Type B pancreatic cell (in vitro differentiated cells): Measurements from ENCODE around the gene RNF220. TPM values are rescaled to one million over a fixed set of nuclear protein-coding genes. Genes with fewer than 3 reads are reported as not detected.
A peak's percentile ranks its signal among the peaks of the same experiment; 100 is the strongest.

ENCODE experiments used
- DNase-seq: peaks from one replicate; pipeline ENCODE4 v3.0.0; 2021; ENCODE audit warnings: mixed read lengths; ENCODE audit not compliant: unreplicated experiment; ENCODE audit errors: extremely low spot score
- H3K27ac Mint-ChIP-seq: 2 replicates; pipeline ENCODE4 v1.8.0; 2021; ENCODE audit warnings: mild to moderate bottlenecking, mixed read lengths
- H3K27me3 Mint-ChIP-seq: 2 replicates; pipeline ENCODE4 v1.8.0; 2021; ENCODE audit warnings: mixed read lengths
- H3K36me3 Mint-ChIP-seq: 2 replicates; pipeline ENCODE4 v1.8.0; 2021; ENCODE audit warnings: mixed read lengths
- H3K4me1 Mint-ChIP-seq: one replicate; pipeline ENCODE4 v1.8.0; 2021; ENCODE audit warnings: mixed read lengths; ENCODE audit not compliant: unreplicated experiment
- H3K4me3 Mint-ChIP-seq: 2 replicates; pipeline ENCODE4 v1.8.0; 2021; ENCODE audit warnings: mild to moderate bottlenecking, mixed read lengths
- H3K9me3 Mint-ChIP-seq: 2 replicates; pipeline ENCODE4 v1.8.0; 2021; ENCODE audit warnings: mixed read lengths
- total RNA-seq: library from RNA; stranded (reverse); gene quantifications from 2 replicates; pipeline ENCODE4 v1.2.1, GENCODE V29; 2021; ENCODE audit warnings: low replicate concordance
- TF ChIP-seq, protein P1 (sequence below): fragments of 200-600 bp; sonication (generic); conservative IDR thresholded peaks from 2 replicates; pipeline ENCODE4 v1.5.0; 2021; ENCODE audit warnings: antibody characterized with exemption, mild to moderate bottlenecking

RNF220 gene
- total RNA-seq, 1 donor from 2014 or later, result 87.1 TPM

DNA sequence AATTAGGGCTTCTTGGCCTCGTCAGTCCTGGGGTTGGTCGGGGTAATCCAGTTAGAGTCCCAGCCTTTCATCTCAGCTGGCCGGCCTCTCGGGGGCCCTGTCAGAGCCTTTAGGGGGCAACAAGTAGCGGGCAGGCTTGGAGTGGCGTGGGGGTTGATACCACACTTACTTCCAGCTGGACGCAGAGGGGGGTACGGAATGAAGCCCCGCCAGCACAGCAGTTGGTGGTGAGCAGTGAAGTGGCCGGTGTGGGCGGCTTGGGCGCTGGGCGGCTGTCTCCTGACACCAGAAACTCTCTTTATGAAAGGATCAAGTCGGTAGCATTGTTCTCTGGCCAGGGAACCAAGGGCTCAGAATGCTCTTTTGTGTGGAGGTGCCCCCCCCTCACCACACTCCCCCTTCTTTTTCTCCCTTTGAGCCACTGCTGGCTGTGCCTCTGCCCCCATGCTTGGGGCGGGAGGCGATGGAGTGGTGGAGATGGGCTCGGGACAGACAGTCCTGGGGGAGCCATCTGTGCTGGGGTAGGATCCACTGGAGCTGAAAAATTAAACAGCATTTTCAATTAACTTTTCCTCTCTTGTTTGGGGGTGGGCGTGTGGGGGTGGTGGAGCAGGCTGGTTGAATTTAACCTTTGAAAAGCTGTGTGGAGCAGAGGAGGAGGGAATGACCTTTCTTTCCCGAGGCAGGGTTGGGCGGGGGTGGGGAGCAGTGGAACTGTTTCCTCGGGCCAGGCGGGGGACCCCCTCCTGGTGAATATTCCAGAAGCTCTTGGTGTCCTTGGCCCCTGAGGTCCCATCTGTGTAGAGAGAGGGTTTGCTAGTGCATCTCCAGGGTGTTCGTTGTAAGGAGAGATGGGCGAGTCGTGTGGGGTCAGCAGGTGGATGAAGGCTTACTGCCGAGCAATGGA, 102.7 kb downstream of the RNF220 start:
- H3K9me3 Mint-ChIP-seq, result no peaks in the 10 kb centered on the region
- DNase-seq, result no peak
- peak overlapping the region; percentile 28 for H3K4me3 Mint-ChIP-seq
- H3K4me1 Mint-ChIP-seq, result peaks cover 46% of the 10 kb centered on the region
- H3K27me3 Mint-ChIP-seq, result peaks cover 44% of the 10 kb centered on the region
- no peak overlapping the region for H3K27ac Mint-ChIP-seq
- TF ChIP-seq, protein P1, sequence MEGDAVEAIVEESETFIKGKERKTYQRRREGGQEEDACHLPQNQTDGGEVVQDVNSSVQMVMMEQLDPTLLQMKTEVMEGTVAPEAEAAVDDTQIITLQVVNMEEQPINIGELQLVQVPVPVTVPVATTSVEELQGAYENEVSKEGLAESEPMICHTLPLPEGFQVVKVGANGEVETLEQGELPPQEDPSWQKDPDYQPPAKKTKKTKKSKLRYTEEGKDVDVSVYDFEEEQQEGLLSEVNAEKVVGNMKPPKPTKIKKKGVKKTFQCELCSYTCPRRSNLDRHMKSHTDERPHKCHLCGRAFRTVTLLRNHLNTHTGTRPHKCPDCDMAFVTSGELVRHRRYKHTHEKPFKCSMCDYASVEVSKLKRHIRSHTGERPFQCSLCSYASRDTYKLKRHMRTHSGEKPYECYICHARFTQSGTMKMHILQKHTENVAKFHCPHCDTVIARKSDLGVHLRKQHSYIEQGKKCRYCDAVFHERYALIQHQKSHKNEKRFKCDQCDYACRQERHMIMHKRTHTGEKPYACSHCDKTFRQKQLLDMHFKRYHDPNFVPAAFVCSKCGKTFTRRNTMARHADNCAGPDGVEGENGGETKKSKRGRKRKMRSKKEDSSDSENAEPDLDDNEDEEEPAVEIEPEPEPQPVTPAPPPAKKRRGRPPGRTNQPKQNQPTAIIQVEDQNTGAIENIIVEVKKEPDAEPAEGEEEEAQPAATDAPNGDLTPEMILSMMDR, result no peak
- H3K36me3 Mint-ChIP-seq, result no peaks in the 10 kb centered on the region

DNA sequence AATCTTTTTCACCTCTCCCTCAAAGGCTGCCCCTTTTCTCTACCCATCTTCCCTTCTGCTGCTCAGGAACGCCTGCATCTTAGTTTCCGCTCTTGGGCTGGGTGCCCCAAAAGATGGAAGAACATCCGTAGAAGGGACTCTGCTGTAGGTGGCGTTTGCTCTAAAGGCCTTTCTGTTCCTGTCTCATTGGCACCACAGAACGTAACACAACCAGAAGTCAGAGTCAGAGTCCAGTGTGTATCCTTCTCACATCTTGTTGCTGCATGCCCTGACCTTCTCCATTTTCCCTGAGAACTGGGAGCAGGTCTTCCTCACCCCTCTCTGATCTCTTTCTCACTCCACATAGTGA, 103.3 kb downstream of the RNF220 start:
- Mint-ChIP-seq H3K4me3 (peak overlapping the region; percentile 17), H3K9me3 (no peaks in the 10 kb centered on the region), H3K36me3 (no peaks in the 10 kb centered on the region), H3K27me3 (peaks cover 44% of the 10 kb centered on the region), H3K27ac (no peak overlapping the region), H3K4me1 (peaks cover 46% of the 10 kb centered on the region)
- no peak for DNase-seq
- TF ChIP-seq, protein P1, result no peak

DNA sequence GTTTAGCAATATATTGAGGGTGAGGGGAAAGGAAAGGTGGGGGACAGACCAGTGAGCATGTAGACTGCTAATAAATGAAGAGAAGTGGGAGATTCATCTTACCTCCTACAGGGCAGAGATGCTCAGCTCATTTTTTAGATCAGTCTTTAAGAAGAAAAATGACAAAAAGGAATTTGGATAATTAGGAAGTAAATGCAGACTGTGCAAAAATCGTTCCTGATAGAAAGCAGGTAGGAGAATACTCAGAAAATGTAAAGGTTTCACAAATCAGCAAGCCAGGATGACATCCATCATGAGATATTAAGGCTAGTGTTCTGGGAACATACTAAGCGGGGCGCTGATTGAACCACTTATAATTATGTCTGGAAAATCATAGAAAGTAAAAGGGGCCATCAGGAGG, 106.3 kb downstream of the RNF220 start:
- H3K27ac Mint-ChIP-seq, result no peak overlapping the region
- H3K9me3 Mint-ChIP-seq, result no peaks in the 10 kb centered on the region
- peaks cover 61% of the 10 kb centered on the region for H3K27me3 Mint-ChIP-seq
- DNase-seq, result no peak
- H3K36me3 Mint-ChIP-seq, result no peaks in the 10 kb centered on the region
- peaks cover 39% of the 10 kb centered on the region for H3K4me1 Mint-ChIP-seq
- no peak overlapping the region for H3K4me3 Mint-ChIP-seq
- TF ChIP-seq, protein P1, result no peak

DNA sequence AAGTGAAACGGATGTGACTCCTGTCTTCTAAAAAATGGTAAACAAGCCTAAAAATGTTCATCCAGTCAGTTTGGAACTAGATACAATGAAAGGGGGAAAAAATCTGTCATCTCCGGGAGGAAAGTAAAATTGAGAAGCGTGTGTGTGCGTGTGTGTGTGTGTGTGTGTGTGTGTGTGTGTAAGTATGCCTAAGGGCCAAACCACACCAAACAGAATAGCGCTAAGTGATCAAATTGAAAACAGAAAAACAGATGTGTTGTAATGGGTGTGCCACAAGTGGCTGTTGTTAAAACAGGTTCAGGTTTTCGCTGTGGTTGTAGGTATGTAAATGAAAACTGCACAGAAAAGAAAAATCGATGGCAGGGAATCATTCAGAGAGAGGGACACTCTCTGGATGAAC, 106.7 kb downstream of the RNF220 start:
- TF ChIP-seq, protein P1, result no peak
- H3K9me3 Mint-ChIP-seq, result no peaks in the 10 kb centered on the region
- peaks cover 37% of the 10 kb centered on the region for H3K4me1 Mint-ChIP-seq
- no peak for DNase-seq
- H3K27ac Mint-ChIP-seq, result peak overlapping the region; percentile 10
- peaks cover 63% of the 10 kb centered on the region for H3K27me3 Mint-ChIP-seq
- no peak overlapping the region for H3K4me3 Mint-ChIP-seq
- H3K36me3 Mint-ChIP-seq, result no peaks in the 10 kb centered on the region

DNA sequence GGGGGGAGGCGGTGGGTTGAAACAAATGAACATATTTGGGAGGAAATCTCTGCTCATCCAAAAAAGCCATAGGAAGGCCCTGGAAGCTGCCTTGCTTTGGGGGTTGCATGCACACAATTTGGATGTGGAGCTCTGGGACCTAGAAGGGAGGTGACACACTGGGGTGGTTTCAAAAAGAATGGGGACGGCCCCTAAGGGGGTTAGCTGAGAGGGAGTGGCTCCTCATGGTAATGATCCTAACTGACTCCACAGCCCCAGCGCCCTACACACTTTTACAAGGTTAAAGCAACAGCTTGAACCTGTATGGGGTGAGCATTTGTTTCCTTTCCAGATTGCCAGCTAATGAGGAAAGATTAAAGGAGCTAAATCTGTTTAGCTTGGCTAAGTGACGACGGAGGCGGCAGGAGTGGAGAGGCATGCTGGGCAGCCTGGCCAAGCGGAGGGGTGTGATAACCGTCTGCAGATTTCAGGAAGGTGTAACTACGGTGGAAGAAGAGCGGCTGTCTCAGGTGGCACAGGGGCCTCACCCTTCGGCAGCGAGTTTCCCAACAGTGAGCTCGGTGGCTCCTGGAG, 107.3 kb downstream of the RNF220 start:
- TF ChIP-seq, protein P1, result no peak
- peak overlapping the region; percentile 10 for H3K27ac Mint-ChIP-seq
- no peaks in the 10 kb centered on the region for H3K9me3 Mint-ChIP-seq
- peaks cover 63% of the 10 kb centered on the region for H3K27me3 Mint-ChIP-seq
- no peak for DNase-seq
- peaks cover 31% of the 10 kb centered on the region for H3K4me1 Mint-ChIP-seq
- peak overlapping the region; percentile 44 for H3K4me3 Mint-ChIP-seq
- no peaks in the 10 kb centered on the region for H3K36me3 Mint-ChIP-seq
